DOHH2 (cell line): ENCODE results near the gene FAT3.

ENCODE experiments used
- H3F3A ChIP-seq: fragments of 200-600 bp; sonication (generic), shearing (Covaris generic); 2 replicates; pipeline ENCODE4 v1.6.0; 2016; ENCODE audit warnings: antibody characterized with exemption, mild to moderate bottlenecking; ENCODE audit not compliant: control insufficient read depth, insufficient read depth
- H3K27ac ChIP-seq: fragments of 200-600 bp; sonication (generic); 2 replicates; pipeline ENCODE4 v1.5.1; 2014; ENCODE audit warnings: low read depth, mild to moderate bottlenecking, low read length, moderate library complexity
- H3K27me3 ChIP-seq: fragments of 200-600 bp; sonication (generic); 2 replicates; pipeline ENCODE4 v1.6.1; 2014; ENCODE audit warnings: mild to moderate bottlenecking, low read length, mixed read lengths; ENCODE audit not compliant: control insufficient read depth
- H3K36me3 ChIP-seq: fragments of 200-600 bp; sonication (generic); 2 replicates; pipeline ENCODE4 v1.6.1; 2014; ENCODE audit warnings: mild to moderate bottlenecking, low read length, moderate library complexity, mixed read lengths; ENCODE audit not compliant: control insufficient read depth
- H3K4me1 ChIP-seq: fragments of 200-600 bp; sonication (generic); 2 replicates; pipeline ENCODE4 v1.6.1; 2014; ENCODE audit warnings: mild to moderate bottlenecking, low read length, mixed read lengths; ENCODE audit not compliant: control insufficient read depth
- H3K4me2 ChIP-seq: fragments of 200-600 bp; sonication (generic); 2 replicates; pipeline ENCODE4 v1.6.0; 2014; ENCODE audit warnings: mild to moderate bottlenecking, low read length, moderate library complexity
- H3K4me3 ChIP-seq: fragments of 200-600 bp; sonication (generic); 2 replicates; pipeline ENCODE4 v1.5.1; 2014; ENCODE audit warnings: mild to moderate bottlenecking, low read length, mixed read lengths
- H3K79me2 ChIP-seq: fragments of 200-600 bp; sonication (generic); 2 replicates; pipeline ENCODE4 v1.6.1; 2014; ENCODE audit warnings: mild to moderate bottlenecking, low read length, mixed read lengths; ENCODE audit not compliant: control insufficient read depth
- H3K9me2 ChIP-seq: fragments of 200-600 bp; sonication (generic); replicated peaks from 2 replicates; pipeline ENCODE4 v1.6.1; 2014; ENCODE audit warnings: mild to moderate bottlenecking, low read length, mixed read lengths; ENCODE audit not compliant: control insufficient read depth
- H3K9me3 ChIP-seq: fragments of 200-600 bp; sonication (generic); 2 replicates; pipeline ENCODE4 v1.6.1; 2014; ENCODE audit warnings: antibody characterized with exemption, low read length, mixed read lengths; ENCODE audit not compliant: control insufficient read depth, insufficient read depth
- H4K20me1 ChIP-seq: fragments of 200-600 bp; sonication (generic); 2 replicates; pipeline ENCODE4 v1.6.0; 2014; ENCODE audit warnings: low read depth, mild to moderate bottlenecking, antibody characterized with exemption, low read length, moderate library complexity; ENCODE audit not compliant: control insufficient read depth, insufficient read depth
- EZH2phosphoT487 ChIP-seq: fragments of 200-600 bp; sonication (generic); IDR thresholded peaks from 2 replicates; pipeline ENCODE4 v1.6.1; 2017; ENCODE audit warnings: borderline replicate concordance, mild to moderate bottlenecking, antibody characterized with exemption, low read length, moderate library complexity, mixed read lengths
- TF ChIP-seq, protein P1 (sequence below): fragments of 200-600 bp; sonication (generic); IDR thresholded peaks from one replicate; pipeline ENCODE4 v1.5.1; 2014; ENCODE audit warnings: antibody characterized with exemption, mild to moderate bottlenecking, low read depth, low read length; ENCODE audit not compliant: poor library complexity, severe bottlenecking

FAT3 gene

DNA sequence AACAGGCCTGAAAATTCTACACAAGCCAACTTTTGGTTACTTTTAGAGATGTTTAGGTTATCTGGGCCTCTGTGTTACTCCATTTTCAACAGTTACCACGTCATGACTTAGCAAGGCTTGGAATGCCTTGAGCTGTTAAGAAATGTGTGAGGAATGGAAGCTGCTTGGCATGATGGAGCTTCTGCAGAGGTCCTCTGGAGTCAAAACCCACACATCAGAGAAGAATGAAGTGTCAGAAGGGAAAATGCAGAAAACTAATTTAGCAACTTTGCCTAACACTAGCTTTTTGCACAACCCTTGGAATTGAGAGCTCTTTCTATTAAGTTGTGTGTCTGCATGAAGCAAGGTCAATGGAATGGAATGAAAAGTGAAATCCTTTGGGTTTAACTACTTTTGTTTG lies 27.4 kb downstream of the FAT3 start:
- Histone ChIP-seq H3F3A (no peaks in the 10 kb centered on the region), H3K36me3 (no peaks in the 10 kb centered on the region), H3K79me2 (no peaks in the 10 kb centered on the region), H3K4me3 (no peak overlapping the region), H4K20me1 (no peaks in the 10 kb centered on the region), H3K4me2 (no peak overlapping the region), H3K27me3 (no peaks in the 10 kb centered on the region), H3K9me2 (no peaks in the 10 kb centered on the region), H3K9me3 (no peaks in the 10 kb centered on the region), H3K4me1 (no peaks in the 10 kb centered on the region), H3K27ac (no peak overlapping the region)
- no peak for TF ChIP-seq EZH2phosphoT487
- TF ChIP-seq, protein P1, sequence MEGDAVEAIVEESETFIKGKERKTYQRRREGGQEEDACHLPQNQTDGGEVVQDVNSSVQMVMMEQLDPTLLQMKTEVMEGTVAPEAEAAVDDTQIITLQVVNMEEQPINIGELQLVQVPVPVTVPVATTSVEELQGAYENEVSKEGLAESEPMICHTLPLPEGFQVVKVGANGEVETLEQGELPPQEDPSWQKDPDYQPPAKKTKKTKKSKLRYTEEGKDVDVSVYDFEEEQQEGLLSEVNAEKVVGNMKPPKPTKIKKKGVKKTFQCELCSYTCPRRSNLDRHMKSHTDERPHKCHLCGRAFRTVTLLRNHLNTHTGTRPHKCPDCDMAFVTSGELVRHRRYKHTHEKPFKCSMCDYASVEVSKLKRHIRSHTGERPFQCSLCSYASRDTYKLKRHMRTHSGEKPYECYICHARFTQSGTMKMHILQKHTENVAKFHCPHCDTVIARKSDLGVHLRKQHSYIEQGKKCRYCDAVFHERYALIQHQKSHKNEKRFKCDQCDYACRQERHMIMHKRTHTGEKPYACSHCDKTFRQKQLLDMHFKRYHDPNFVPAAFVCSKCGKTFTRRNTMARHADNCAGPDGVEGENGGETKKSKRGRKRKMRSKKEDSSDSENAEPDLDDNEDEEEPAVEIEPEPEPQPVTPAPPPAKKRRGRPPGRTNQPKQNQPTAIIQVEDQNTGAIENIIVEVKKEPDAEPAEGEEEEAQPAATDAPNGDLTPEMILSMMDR, result no peak

DNA sequence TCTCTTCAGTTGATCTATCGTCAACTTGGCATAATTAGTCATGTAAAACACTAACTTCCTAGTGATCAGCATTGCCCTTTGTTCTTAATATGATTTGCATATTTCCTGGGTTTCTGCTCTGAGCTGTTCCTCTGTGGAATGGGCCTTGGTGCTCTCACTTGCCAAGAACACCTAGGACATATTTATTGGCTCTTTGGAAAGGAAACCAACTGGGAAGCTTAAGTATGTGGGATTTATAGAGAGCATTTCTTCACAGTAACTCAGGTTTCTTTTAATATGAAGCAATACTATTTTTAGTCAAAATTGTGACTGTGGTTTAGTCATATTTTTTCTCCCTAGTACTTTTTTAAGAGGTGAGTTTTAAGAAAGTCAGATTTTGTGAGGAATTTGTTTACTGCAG lies 28.8 kb downstream of the FAT3 start:
- Histone ChIP-seq H3K9me2 (no peaks in the 10 kb centered on the region), H4K20me1 (no peaks in the 10 kb centered on the region), H3K36me3 (no peaks in the 10 kb centered on the region), H3K4me3 (no peak overlapping the region), H3K79me2 (no peaks in the 10 kb centered on the region), H3K27ac (no peak overlapping the region), H3K4me1 (no peaks in the 10 kb centered on the region), H3K4me2 (no peak overlapping the region), H3F3A (no peaks in the 10 kb centered on the region), H3K9me3 (no peaks in the 10 kb centered on the region), H3K27me3 (no peaks in the 10 kb centered on the region)
- no peak for TF ChIP-seq EZH2phosphoT487
- TF ChIP-seq, protein P1, result no peak

DNA sequence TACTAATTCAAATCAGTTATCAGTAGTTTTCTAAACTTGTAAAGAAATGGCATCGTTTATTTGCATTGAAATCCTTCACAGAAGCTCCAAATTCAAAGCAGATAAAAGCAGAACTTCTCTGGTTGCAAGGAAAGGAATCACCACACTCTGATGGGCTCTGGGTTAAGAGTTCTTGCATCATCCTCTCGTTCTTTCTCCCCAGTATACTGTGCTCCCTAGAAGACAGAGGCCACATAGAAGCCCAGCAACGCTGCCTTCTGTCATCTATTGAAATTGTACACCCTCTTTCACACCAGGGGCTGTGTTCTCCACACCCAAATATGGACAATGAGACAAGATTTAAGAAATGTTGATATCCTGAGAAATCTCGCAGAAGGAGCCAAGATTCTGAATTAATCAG lies 29.3 kb downstream of the FAT3 start:
- H3K79me2 ChIP-seq, result no peaks in the 10 kb centered on the region

More for the DNA sequence above, 29.3 kb downstream of the FAT3 start:
- no peak overlapping the region for H3K27ac ChIP-seq
- H3K9me3 ChIP-seq, result no peaks in the 10 kb centered on the region
- TF ChIP-seq, protein P1, result no peak
- TF ChIP-seq EZH2phosphoT487, result no peak
- H3F3A ChIP-seq, result no peaks in the 10 kb centered on the region
- H3K4me2 ChIP-seq, result no peak overlapping the region
- no peak overlapping the region for H3K4me3 ChIP-seq
- H3K27me3 ChIP-seq, result no peaks in the 10 kb centered on the region
- H3K9me2 ChIP-seq, result no peaks in the 10 kb centered on the region
- H3K36me3 ChIP-seq, result no peaks in the 10 kb centered on the region
- H3K4me1 ChIP-seq, result no peaks in the 10 kb centered on the region
- no peaks in the 10 kb centered on the region for H4K20me1 ChIP-seq
